ENCODE measurements around the gene SALL3.

GRCh38 chr18:78960709-78961108 is 18.9 kb upstream of the SALL3 start:
- TF ChIP-seq CREB1 (IDR thresholded peaks at IDR 0.05) (no peak), ATF3 (IDR thresholded peaks at IDR 0.05; ENCODE audit: insufficient read depth, low read depth, low read length) (no peak), CBX8 (IDR thresholded peaks at IDR 0.05; ENCODE audit: borderline replicate concordance, low read depth, low read length) (no peak), POLR2A (IDR thresholded peaks at IDR 0.05; ENCODE audit: control extremely low read depth in 1 of 2, low read depth in 2 of 2, low read length in 2 of 2) (no peak), EZH2 (IDR thresholded peaks at IDR 0.05; ENCODE audit: low read depth, low read length, severe bottlenecking) (no peak), KDM1A (IDR thresholded peaks at IDR 0.05; ENCODE audit: borderline replicate concordance, low read length) (no peak), JUND (IDR thresholded peaks at IDR 0.05; ENCODE audit: low read length) (no peak), GABPA (IDR thresholded peaks at IDR 0.05; ENCODE audit: borderline replicate concordance, insufficient read depth, low read length) (no peak), RBBP5 (IDR thresholded peaks at IDR 0.05; ENCODE audit: borderline replicate concordance, low read depth, low read length) (no peak)

All from H1 (cell line).